ENCODE results near the gene MICA.

GRCh38 chr6:31453259-31453658 is 49.9 kb downstream of the MICA start:
- TF ChIP-seq POLR2A (IDR thresholded peaks at IDR 0.05) (no peak), CTCF (IDR thresholded peaks at IDR 0.05) (no peak)
